Neural cell (in vitro differentiated cells): ENCODE measurements around the gene MYMK. TPM values are rescaled to one million over a fixed set of nuclear protein-coding genes. Genes with fewer than 3 reads are reported as not detected.

Experiments
- H2AFZ ChIP-seq: fragments of 200-600, 300-800 bp; sonication (generic), shearing (Covaris generic); 2 replicates; pipeline ENCODE4 v1.6.0; 2014; ENCODE audit warnings: low read depth, mild to moderate bottlenecking, antibody characterized with exemption, low read length, moderate library complexity
- H3F3A ChIP-seq: fragments of 200-600 bp; shearing (Covaris generic); 2 replicates; pipeline ENCODE4 v1.6.1; 2016; ENCODE audit warnings: mild to moderate bottlenecking, moderate library complexity, mixed read lengths, antibody characterized with exemption, low read length; ENCODE audit not compliant: insufficient read depth, poor library complexity, severe bottlenecking
- H3K27ac ChIP-seq: fragments of 200-600, 300-800 bp; sonication (generic), shearing (Covaris generic); 2 replicates; pipeline ENCODE4 v1.5.1; 2014; ENCODE audit warnings: mild to moderate bottlenecking, low read length, moderate library complexity
- H3K27me3 ChIP-seq: fragments of 300-800, 200-600 bp; sonication (generic), shearing (Covaris generic); 2 replicates; pipeline ENCODE4 v1.6.0; 2014; ENCODE audit warnings: mild to moderate bottlenecking, low read depth, low read length, moderate library complexity; ENCODE audit not compliant: insufficient read depth
- H3K36me3 ChIP-seq: fragments of 300-800, 200-600 bp; sonication (generic), shearing (Covaris generic); 2 replicates; pipeline ENCODE4 v1.5.1; 2014; ENCODE audit warnings: mild to moderate bottlenecking, antibody characterized with exemption, low read length, moderate library complexity; ENCODE audit not compliant: insufficient read depth
- H3K4me2 ChIP-seq: fragments of 300-800, 200-600 bp; sonication (generic), shearing (Covaris generic); 2 replicates; pipeline ENCODE4 v1.6.0; 2014; ENCODE audit warnings: mild to moderate bottlenecking, low read length
- H3K4me3 ChIP-seq: fragments of 300-800, 200-600 bp; sonication (generic), shearing (Covaris generic); 2 replicates; pipeline ENCODE4 v1.5.1; 2014; ENCODE audit warnings: mild to moderate bottlenecking, low read length, moderate library complexity
- H3K79me2 ChIP-seq: fragments of 200-600 bp; shearing (Covaris generic); replicated peaks from 2 replicates; pipeline ENCODE4 v1.6.0; 2014; ENCODE audit warnings: mild to moderate bottlenecking, low read length, moderate library complexity; ENCODE audit not compliant: insufficient read depth
- H3K9ac ChIP-seq: fragments of 300-800, 200-600 bp; sonication (generic), shearing (Covaris generic); 2 replicates; pipeline ENCODE4 v1.6.1; 2016; ENCODE audit warnings: mild to moderate bottlenecking, low read length, mixed read lengths
- H3K9me2 ChIP-seq: fragments of 200-600 bp; shearing (Covaris generic); 2 replicates; pipeline ENCODE4 v1.6.1; 2016; ENCODE audit warnings: mild to moderate bottlenecking, low read length, mixed read lengths; ENCODE audit not compliant: insufficient read depth
- H3K9me3 ChIP-seq: fragments of 200-600, 300-800 bp; sonication (generic), shearing (Covaris generic); 2 replicates; pipeline ENCODE4 v1.6.1; 2016; ENCODE audit warnings: mild to moderate bottlenecking, mixed run types, low read length, moderate library complexity, mixed read lengths
- H4K20me1 ChIP-seq: fragments of 200-600 bp; shearing (Covaris generic); 2 replicates; pipeline ENCODE4 v1.6.1; 2016; ENCODE audit warnings: mild to moderate bottlenecking, mixed run types; ENCODE audit not compliant: insufficient read depth
- EP300 ChIP-seq: fragments of 450-650 bp; conservative IDR thresholded peaks from 2 replicates; pipeline ENCODE4 v1.6.1; 2014; ENCODE audit warnings: antibody characterized with exemption, mild to moderate bottlenecking, moderate library complexity; ENCODE audit not compliant: poor library complexity, severe bottlenecking
- EZH2 ChIP-seq: fragments of 200-600, 300-800 bp; shearing (Covaris generic), sonication (generic); IDR thresholded peaks from 2 replicates; pipeline ENCODE4 v1.6.1; 2014; ENCODE audit warnings: antibody characterized with exemption, low read length, borderline replicate concordance, mild to moderate bottlenecking; ENCODE audit not compliant: insufficient read depth, poor library complexity, severe bottlenecking
- MXI1 ChIP-seq: fragments of 450-650 bp; conservative IDR thresholded peaks from 2 replicates; pipeline ENCODE4 v1.6.1; 2014; ENCODE audit warnings: antibody characterized with exemption, mild to moderate bottlenecking; ENCODE audit not compliant: poor library complexity, severe bottlenecking
- POLR2AphosphoS5 ChIP-seq: IDR thresholded peaks from 2 replicates; pipeline ENCODE4 v1.6.1; 2012
- RAD21 ChIP-seq: fragments of 450-650 bp; conservative IDR thresholded peaks from 2 replicates; pipeline ENCODE4 v1.6.1; 2014; ENCODE audit warnings: antibody characterized with exemption, mild to moderate bottlenecking, moderate library complexity
- REST ChIP-seq: IDR thresholded peaks from 2 replicates; pipeline ENCODE4 v1.6.1; 2012; ENCODE audit warnings: borderline replicate concordance
- SMC3 ChIP-seq: fragments of 450-650 bp; conservative IDR thresholded peaks from 2 replicates; pipeline ENCODE4 v1.6.1; 2014; ENCODE audit warnings: antibody characterized with exemption, mild to moderate bottlenecking, moderate library complexity; ENCODE audit not compliant: poor library complexity
- TAF1 ChIP-seq: IDR thresholded peaks from 2 replicates; pipeline ENCODE4 v1.6.1; 2012; ENCODE audit warnings: low read depth
- polyA plus RNA-seq: library from polyadenylated mRNA; depleted of rRNA; stranded (reverse); fragments of >200 nt; gene quantifications from 2 replicates; pipeline ENCODE4 v1.2.3, GENCODE V29; 2014
- TF ChIP-seq, protein P1 (sequence below): fragments of 450-650 bp; IDR thresholded peaks from 2 replicates; pipeline ENCODE4 v1.5.1; 2014; ENCODE audit warnings: antibody characterized with exemption, mild to moderate bottlenecking, moderate library complexity; ENCODE audit not compliant: poor library complexity, severe bottlenecking

The MYMK gene
- polyA plus RNA-seq, 1 donor from 2014 or later = not detected

DNA sequence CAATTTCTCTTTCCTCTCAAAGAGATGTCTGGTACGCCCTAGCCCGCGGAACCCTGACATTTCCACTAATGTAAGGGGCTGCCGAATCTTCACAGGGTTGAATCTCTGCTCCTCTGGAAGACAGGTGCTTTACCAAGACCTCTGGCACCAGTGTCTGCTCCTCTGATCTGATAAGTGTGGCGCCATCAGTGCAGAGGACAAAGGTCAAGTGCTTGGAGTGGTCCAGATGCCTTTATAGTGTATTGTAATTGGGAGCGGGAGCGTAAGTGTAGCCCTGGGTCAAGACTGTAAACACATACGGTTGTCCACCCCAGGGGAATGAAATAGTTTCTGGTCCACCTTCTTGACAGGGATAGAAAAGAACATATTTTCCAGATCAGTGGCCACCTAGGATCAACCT is 27.5 kb upstream of the MYMK start:
- Histone ChIP-seq H3K9me3 (no peaks in the 10 kb centered on the region), H3K9me2 (no peaks in the 10 kb centered on the region), H3K9ac (no peak overlapping the region), H3K4me3 (no peak overlapping the region), H3K79me2 (no peaks in the 10 kb centered on the region), H3K27me3 (no peaks in the 10 kb centered on the region), H3K4me2 (no peak overlapping the region), H3F3A (no peaks in the 10 kb centered on the region), H3K36me3 (no peaks in the 10 kb centered on the region), H4K20me1 (no peaks in the 10 kb centered on the region), H2AFZ (no peak overlapping the region), H3K27ac (no peak overlapping the region)
- TF ChIP-seq, protein P1, sequence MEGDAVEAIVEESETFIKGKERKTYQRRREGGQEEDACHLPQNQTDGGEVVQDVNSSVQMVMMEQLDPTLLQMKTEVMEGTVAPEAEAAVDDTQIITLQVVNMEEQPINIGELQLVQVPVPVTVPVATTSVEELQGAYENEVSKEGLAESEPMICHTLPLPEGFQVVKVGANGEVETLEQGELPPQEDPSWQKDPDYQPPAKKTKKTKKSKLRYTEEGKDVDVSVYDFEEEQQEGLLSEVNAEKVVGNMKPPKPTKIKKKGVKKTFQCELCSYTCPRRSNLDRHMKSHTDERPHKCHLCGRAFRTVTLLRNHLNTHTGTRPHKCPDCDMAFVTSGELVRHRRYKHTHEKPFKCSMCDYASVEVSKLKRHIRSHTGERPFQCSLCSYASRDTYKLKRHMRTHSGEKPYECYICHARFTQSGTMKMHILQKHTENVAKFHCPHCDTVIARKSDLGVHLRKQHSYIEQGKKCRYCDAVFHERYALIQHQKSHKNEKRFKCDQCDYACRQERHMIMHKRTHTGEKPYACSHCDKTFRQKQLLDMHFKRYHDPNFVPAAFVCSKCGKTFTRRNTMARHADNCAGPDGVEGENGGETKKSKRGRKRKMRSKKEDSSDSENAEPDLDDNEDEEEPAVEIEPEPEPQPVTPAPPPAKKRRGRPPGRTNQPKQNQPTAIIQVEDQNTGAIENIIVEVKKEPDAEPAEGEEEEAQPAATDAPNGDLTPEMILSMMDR = no peak
- no peak for TF ChIP-seq REST
- TF ChIP-seq TAF1 = no peak
- TF ChIP-seq POLR2AphosphoS5 = no peak
- no peak for TF ChIP-seq RAD21
- TF ChIP-seq MXI1 = no peak
- no peak for TF ChIP-seq SMC3
- no peak for TF ChIP-seq EZH2
- TF ChIP-seq EP300 = no peak

GRCh38 chr9:133551446-133551845 is 26.7 kb upstream of the MYMK start:
- Histone ChIP-seq H3K9ac (no peak overlapping the region), H3K27ac (no peak overlapping the region), H3K9me2 (no peaks in the 10 kb centered on the region), H3F3A (no peaks in the 10 kb centered on the region), H3K27me3 (no peaks in the 10 kb centered on the region), H2AFZ (no peak overlapping the region), H3K4me3 (no peak overlapping the region), H3K79me2 (no peaks in the 10 kb centered on the region), H3K36me3 (no peaks in the 10 kb centered on the region), H3K4me2 (no peak overlapping the region), H4K20me1 (no peaks in the 10 kb centered on the region), H3K9me3 (no peaks in the 10 kb centered on the region)
- TF ChIP-seq RAD21 (no peak), TAF1 (no peak), MXI1 (no peak), POLR2AphosphoS5 (no peak), EP300 (no peak), SMC3 (no peak), REST (no peak)
- TF ChIP-seq, protein P1 = no peak
